K562 (cell line): ENCODE results near the gene PPP1R13B. TPM values are rescaled to one million over a fixed set of nuclear protein-coding genes. Genes with fewer than 3 reads are reported as not detected.

Experiments
- ATAC-seq: fragments of 200-7000 bp; cut with Tn5 transposase; 3 replicates; pipeline ENCODE4 v1.9.1; 2020; ENCODE audit warnings: moderate library complexity
- BruUV-seq: library from RNA; stranded (reverse); fragments of 400-500 nt; replicated peaks from 2 replicates; lab custom pipeline; 2021; lab: Mats Ljungman, UMichigan
- CTCF ChIA-PET: fragments of 300-600 bp; formaldehyde crosslinking; extraction: SDS; loops from one replicate; lab custom pipeline; 2021; ENCODE audit warnings: low intra/inter-chr PET ratio; lab: Yijun Ruan, JAX
- POLR2A ChIA-PET: fragments of 300-600, 350-650 bp; sonication (Branson Sonifier 250); formaldehyde crosslinking; extraction: SDS; loops from one replicate; lab custom pipeline; 2021; ENCODE audit warnings: antibody characterized with exemption, inconsistent platforms; lab: Yijun Ruan, JAX
- DNase-seq, 4 experiments: peaks; one replicate each; pipeline versions ENCODE4 v3.0.0 to v3.0.0-alpha.2; 2011 to 2018; ENCODE audit warnings: low spot score in 3 of 4, mixed read lengths in 3 of 4; ENCODE audit errors: extremely low read depth in 1 of 4
- FAIRE-seq: peaks from 2 replicates; lab custom pipeline; 2011; peaks lifted over from hg19 to GRCh38; lab: Jason Lieb, UNC
- H2AFZ ChIP-seq: 2 replicates; pipeline ENCODE4 v1.6.0; 2011; ENCODE audit warnings: low read depth, low read length, control low read depth, inconsistent platforms
- H3K27ac ChIP-seq: fragments of 200-600 bp; 3 replicates; pipeline ENCODE4 v1.8.0; 2011; ENCODE audit warnings: low read depth, mild to moderate bottlenecking, control low read depth, inconsistent platforms, low read length, moderate library complexity, mixed read lengths; ENCODE audit errors: extremely low read depth
- H3K27me3 ChIP-seq, 2 experiments: fragments of 300-600 bp in 1 of 2; 2 replicates in 1 of 2; 3 replicates in 1 of 2; pipeline versions ENCODE4 v1.6.0 to v1.8.0; 2011; ENCODE audit warnings: inconsistent platforms in 2 of 2, low read length in 2 of 2, mild to moderate bottlenecking in 1 of 2, mixed read lengths in 1 of 2, moderate library complexity in 1 of 2; ENCODE audit not compliant: control insufficient read depth in 2 of 2, insufficient read depth in 2 of 2
- H3K36me3 ChIP-seq: fragments of 300-600 bp; 3 replicates; pipeline ENCODE4 v1.8.0; 2011; ENCODE audit warnings: mild to moderate bottlenecking, low read length, inconsistent platforms; ENCODE audit not compliant: control insufficient read depth, insufficient read depth
- H3K4me1 ChIP-seq, 2 experiments: fragments of 200-600 bp in 1 of 2; replicated peaks in 1 of 2; 2 replicates in 1 of 2; 3 replicates in 1 of 2; pipeline versions ENCODE4 v1.5.1 to v1.8.0; 2011; ENCODE audit warnings: inconsistent platforms in 2 of 2, low read length in 2 of 2, mild to moderate bottlenecking in 1 of 2, mixed read lengths in 1 of 2, moderate library complexity in 1 of 2; ENCODE audit not compliant: control insufficient read depth in 2 of 2, insufficient read depth in 2 of 2
- H3K4me2 ChIP-seq: 2 replicates; pipeline ENCODE4 v1.6.1; 2011; ENCODE audit warnings: low read length, control low read depth, inconsistent platforms, mixed read lengths; ENCODE audit not compliant: insufficient read depth
- H3K4me3 ChIP-seq: fragments of 200-600 bp; sonication (generic), shearing (Covaris generic); 2 replicates; pipeline ENCODE4 v1.5.1; 2016; ENCODE audit warnings: control low read depth, inconsistent platforms
- H3K79me2 ChIP-seq: fragments of 200-600 bp; 3 replicates; pipeline ENCODE4 v1.8.0; 2011; ENCODE audit warnings: low read length, inconsistent platforms; ENCODE audit not compliant: control insufficient read depth, insufficient read depth
- H3K9ac ChIP-seq, 2 experiments: 2 replicates each; pipeline versions ENCODE4 v1.6.0 to v1.6.1; 2011; ENCODE audit warnings: low read depth in 2 of 2, low read length in 2 of 2, control low read depth in 1 of 2, inconsistent platforms in 1 of 2, mild to moderate bottlenecking in 1 of 2, mixed read lengths in 1 of 2; ENCODE audit not compliant: insufficient read depth in 1 of 2
- H3K9me1 ChIP-seq: one replicate; pipeline ENCODE4 v1.6.0; 2011; ENCODE audit warnings: inconsistent platforms, mild to moderate bottlenecking, low read length, moderate library complexity; ENCODE audit not compliant: control insufficient read depth, insufficient read depth
- H3K9me3 ChIP-seq: replicated peaks from 2 replicates; pipeline ENCODE4 v1.5.1; 2011; ENCODE audit warnings: low read depth, low read length, inconsistent platforms; ENCODE audit not compliant: control insufficient read depth, insufficient read depth
- H4K20me1 ChIP-seq: replicated peaks from 2 replicates; pipeline ENCODE4 v1.6.1; 2011; ENCODE audit warnings: low read length, inconsistent platforms, mixed read lengths; ENCODE audit not compliant: control insufficient read depth, insufficient read depth
- WGBS: fragments of 100-300 bp; shearing (Covaris generic); methylation state at CpG from one replicate; pipeline ENCODE4 v1.1.6; 2016; ENCODE audit warnings: low coverage, mixed read lengths; ENCODE audit not compliant: insufficient coverage; ENCODE audit errors: missing lambda C conversion rate; 5-methylcytosine and 5-hydroxymethylcytosine counted together
- in situ Hi-C: fragments of 300-500 bp; cut with MboI; formaldehyde crosslinking; loops from 4 replicates; pipeline ENCODE4 v1.15.0; 2018; ENCODE audit warnings: inconsistent platforms, mixed read lengths
- intact Hi-C: fragments of 100-400 bp; cut with micrococcal nuclease; formaldehyde crosslinking; loops from 2 replicates; pipeline ENCODE4 v1.14.2; 2022
- polyA plus RNA-seq, 8 experiments: library from polyadenylated mRNA; depleted of rRNA in 4 of 8; stranded (reverse) in 5 of 8; unstranded in 3 of 8; fragments of >200 nt; fragmentation: Nextera tagmentation in 2 of 8; fragmentation: Illumina TruSeq in 1 of 8; extraction: Ambion mirVana in 2 of 8; extraction: Trizol in 1 of 8; gene quantifications; 2 replicates each; pipeline versions ENCODE4 v1.2.1 to v1.2.3, GENCODE V29; 2011 to 2014; ENCODE audit warnings: inconsistent platforms in 1 of 8, missing spikeins in 1 of 8
- total RNA-seq, 7 experiments: library from RNA; depleted of rRNA in 6 of 7; stranded (reverse); fragments of >200 nt in 6 of 7; fragmentation: Illumina TruSeq in 2 of 7; extraction: Trizol in 2 of 7; gene quantifications; 2 replicates each; pipeline versions ENCODE4 v1.2.1 to v1.2.3, GENCODE V29; 2011 to 2021; ENCODE audit warnings: low replicate concordance in 1 of 7
- TF ChIP-seq, protein P1 (sequence below): sonication (generic); formaldehyde crosslinking; IDR thresholded peaks from 2 replicates; pipeline ENCODE4 v1.8.1; 2023; ENCODE audit warnings: mild to moderate bottlenecking, missing genetic modification reagents
- TF ChIP-seq, protein P2 (sequence below): fragments of 250-450 bp; sonication (Bioruptor Pico); IDR thresholded peaks from 2 replicates; pipeline ENCODE4 v1.8.0; 2021; ENCODE audit warnings: moderate library complexity, mild to moderate bottlenecking, inconsistent platforms

Gene PPP1R13B
- total and polyA plus RNA-seq, 9 of the 15 experiments (the other 6 are each of a cell fraction or from before 2014, with no cell fraction given): 0.03 to 1.7 (median 0.15) TPM

- FAIRE-seq (no peak), ATAC-seq (no peak), DNase-seq (no peak)
- BruUV-seq: no TSS peak
- no peak overlapping the region for H3K4me2 ChIP-seq
- H3K79me2 ChIP-seq: no peaks in the 10 kb centered on the region
- TF ChIP-seq, protein P1, sequence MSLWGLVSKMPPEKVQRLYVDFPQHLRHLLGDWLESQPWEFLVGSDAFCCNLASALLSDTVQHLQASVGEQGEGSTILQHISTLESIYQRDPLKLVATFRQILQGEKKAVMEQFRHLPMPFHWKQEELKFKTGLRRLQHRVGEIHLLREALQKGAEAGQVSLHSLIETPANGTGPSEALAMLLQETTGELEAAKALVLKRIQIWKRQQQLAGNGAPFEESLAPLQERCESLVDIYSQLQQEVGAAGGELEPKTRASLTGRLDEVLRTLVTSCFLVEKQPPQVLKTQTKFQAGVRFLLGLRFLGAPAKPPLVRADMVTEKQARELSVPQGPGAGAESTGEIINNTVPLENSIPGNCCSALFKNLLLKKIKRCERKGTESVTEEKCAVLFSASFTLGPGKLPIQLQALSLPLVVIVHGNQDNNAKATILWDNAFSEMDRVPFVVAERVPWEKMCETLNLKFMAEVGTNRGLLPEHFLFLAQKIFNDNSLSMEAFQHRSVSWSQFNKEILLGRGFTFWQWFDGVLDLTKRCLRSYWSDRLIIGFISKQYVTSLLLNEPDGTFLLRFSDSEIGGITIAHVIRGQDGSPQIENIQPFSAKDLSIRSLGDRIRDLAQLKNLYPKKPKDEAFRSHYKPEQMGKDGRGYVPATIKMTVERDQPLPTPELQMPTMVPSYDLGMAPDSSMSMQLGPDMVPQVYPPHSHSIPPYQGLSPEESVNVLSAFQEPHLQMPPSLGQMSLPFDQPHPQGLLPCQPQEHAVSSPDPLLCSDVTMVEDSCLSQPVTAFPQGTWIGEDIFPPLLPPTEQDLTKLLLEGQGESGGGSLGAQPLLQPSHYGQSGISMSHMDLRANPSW (CRISPR knock-in tag): no peak
- TF ChIP-seq, protein P2, sequence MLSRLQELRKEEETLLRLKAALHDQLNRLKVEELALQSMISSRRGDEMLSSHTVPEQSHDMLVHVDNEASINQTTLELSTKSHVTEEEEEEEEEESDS: no peak
- no peaks in the 10 kb centered on the region for H3K9me3 ChIP-seq
- no peak overlapping the region for H3K4me3 ChIP-seq
- intact Hi-C loops: no loop called here
- WGBS: 4% methylated on average over 2 of the region's 2 CpGs
- no peaks in the 10 kb centered on the region for H3K4me1 ChIP-seq
- CTCF ChIA-PET: interaction anchor here (0.7 kb wide), 1 partner anchor 283 kb away, joined by 4 read pairs; no protein-coding TSS in a partner anchor
- H3K9me1 ChIP-seq: no peaks in the 10 kb centered on the region
- no peaks in the 10 kb centered on the region for H3K36me3 ChIP-seq
- H2AFZ ChIP-seq: no peak overlapping the region
- peaks cover 0 to 6% of the 10 kb centered on the region in 2 experiments; a peak in 2 of 5 replicates for H3K27me3 ChIP-seq
- no peaks in the 10 kb centered on the region for H4K20me1 ChIP-seq
- POLR2A ChIA-PET: no interaction called here
- H3K27ac ChIP-seq: no peak overlapping the region
- no peak overlapping the region for H3K9ac ChIP-seq
- in situ Hi-C loops: no loop called here
Observed at GRCh38 chr14:103811189-103811588, 36.2 kb downstream of the PPP1R13B start.
